Measurements from ENCODE around the gene APPBP2. TPM values are rescaled to one million over a fixed set of nuclear protein-coding genes. Genes with fewer than 3 reads are reported as not detected.

APPBP2 gene
- total RNA-seq, 4 donors from 2014 or later = 33.1 to 49.0 (median 45.4) TPM

DNA sequence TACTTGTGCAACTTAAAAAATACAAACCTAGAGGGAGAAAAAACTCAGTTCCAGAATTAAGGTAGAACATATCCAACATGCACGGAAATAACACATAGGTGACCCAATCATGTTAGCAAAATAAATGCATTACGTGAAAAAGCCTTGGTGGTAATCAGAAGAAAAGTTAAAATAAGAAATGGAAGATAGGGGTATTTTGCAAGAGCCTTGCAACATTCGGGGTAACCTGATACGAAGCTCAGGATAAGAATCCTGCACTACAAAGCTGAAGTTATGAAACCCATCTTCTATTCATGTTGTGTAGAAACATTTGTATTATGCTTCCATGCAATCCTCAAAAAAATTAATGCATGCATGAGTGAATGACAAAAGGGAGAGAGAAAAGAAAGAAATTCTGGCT lies 70.7 kb downstream of the APPBP2 start:
- intact Hi-C loops (cut with DNase I) = no loop called here
- Histone ChIP-seq H3K36me3 (peaks cover 37 to 59% of the 10 kb centered on the region in 2 donors), H3K4me1 (no peaks in the 10 kb centered on the region), H3K27me3 (no peaks in the 10 kb centered on the region), H3K9me3 (no peaks in the 10 kb centered on the region), H3K27ac (no peak overlapping the region), H3K4me3 (replicated peaks in 1 of 3) (no peak overlapping the region)
- WGBS, 2 donors = 95 to 96% methylated on average over 4 of the region's 4 CpGs
- TF ChIP-seq, protein P1, sequence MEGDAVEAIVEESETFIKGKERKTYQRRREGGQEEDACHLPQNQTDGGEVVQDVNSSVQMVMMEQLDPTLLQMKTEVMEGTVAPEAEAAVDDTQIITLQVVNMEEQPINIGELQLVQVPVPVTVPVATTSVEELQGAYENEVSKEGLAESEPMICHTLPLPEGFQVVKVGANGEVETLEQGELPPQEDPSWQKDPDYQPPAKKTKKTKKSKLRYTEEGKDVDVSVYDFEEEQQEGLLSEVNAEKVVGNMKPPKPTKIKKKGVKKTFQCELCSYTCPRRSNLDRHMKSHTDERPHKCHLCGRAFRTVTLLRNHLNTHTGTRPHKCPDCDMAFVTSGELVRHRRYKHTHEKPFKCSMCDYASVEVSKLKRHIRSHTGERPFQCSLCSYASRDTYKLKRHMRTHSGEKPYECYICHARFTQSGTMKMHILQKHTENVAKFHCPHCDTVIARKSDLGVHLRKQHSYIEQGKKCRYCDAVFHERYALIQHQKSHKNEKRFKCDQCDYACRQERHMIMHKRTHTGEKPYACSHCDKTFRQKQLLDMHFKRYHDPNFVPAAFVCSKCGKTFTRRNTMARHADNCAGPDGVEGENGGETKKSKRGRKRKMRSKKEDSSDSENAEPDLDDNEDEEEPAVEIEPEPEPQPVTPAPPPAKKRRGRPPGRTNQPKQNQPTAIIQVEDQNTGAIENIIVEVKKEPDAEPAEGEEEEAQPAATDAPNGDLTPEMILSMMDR (IDR thresholded peaks at IDR 0.05) = no peak
- no peak for TF ChIP-seq POLR2A (IDR thresholded peaks at IDR 0.05)
- no peak for DNase-seq

DNA sequence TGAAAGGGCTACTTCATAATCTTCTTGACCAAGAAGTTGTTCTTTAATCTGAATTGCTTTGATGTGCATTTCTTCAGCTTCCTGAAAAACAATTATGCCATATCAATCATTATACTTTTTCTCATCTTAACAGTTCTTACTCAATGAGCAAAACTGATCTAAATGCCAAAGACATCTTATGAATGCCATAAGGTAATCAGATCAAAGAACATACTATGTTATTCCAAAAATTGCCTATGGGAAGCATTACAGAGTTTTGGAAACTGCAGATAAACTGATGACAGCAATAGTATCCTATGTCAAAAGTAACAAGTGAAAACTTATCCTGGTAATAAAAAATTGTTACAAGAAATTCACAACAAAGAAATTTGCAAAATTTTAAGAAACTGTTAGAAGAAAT lies 74.1 kb downstream of the APPBP2 start:
- intact Hi-C loops (cut with DNase I) = no loop called here
- Histone ChIP-seq H3K27me3 (no peaks in the 10 kb centered on the region), H3K4me1 (no peaks in the 10 kb centered on the region), H3K4me3 (replicated peaks in 1 of 3) (no peak overlapping the region), H3K36me3 (peaks cover 29 to 58% of the 10 kb centered on the region in 2 donors), H3K27ac (no peak overlapping the region), H3K9me3 (no peaks in the 10 kb centered on the region)
- TF ChIP-seq, protein P1 (IDR thresholded peaks at IDR 0.05) = no peak
- TF ChIP-seq POLR2A (IDR thresholded peaks at IDR 0.05) = no peak
- no peak for DNase-seq

DNA sequence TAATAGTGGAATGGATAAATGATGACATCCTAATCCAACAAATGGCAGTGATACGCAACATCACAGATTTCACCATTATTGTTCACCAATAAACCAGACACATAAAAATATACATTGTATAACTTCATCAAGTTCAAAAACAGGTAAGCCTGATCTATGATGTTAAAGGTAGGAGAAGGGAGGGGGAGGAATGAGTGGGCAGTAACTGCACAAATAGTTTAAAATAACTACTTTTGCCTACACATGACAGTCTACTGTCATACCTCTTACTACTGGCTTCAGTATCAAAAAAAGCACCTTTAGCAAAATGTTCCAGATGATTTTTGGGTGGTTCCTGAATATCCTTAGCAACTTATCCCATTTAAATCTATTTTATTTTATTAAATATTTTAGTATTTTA lies 75.0 kb downstream of the APPBP2 start:
- H3K27ac ChIP-seq = no peak overlapping the region
- no peaks in the 10 kb centered on the region for H3K4me1 ChIP-seq
- H3K27me3 ChIP-seq = no peaks in the 10 kb centered on the region
- WGBS, 2 donors = 94 to 98% methylated on average over 1 of the region's 1 CpG
- no peak overlapping the region for H3K4me3 ChIP-seq (replicated peaks in 1 of 3)
- DNase-seq = no peak
- H3K36me3 ChIP-seq = peaks cover 34 to 65% of the 10 kb centered on the region in 2 donors
- H3K9me3 ChIP-seq = no peaks in the 10 kb centered on the region
- intact Hi-C loops (cut with DNase I) = no loop called here
- TF ChIP-seq, protein P1 (IDR thresholded peaks at IDR 0.05) = no peak
- TF ChIP-seq POLR2A (IDR thresholded peaks at IDR 0.05) = no peak

DNA sequence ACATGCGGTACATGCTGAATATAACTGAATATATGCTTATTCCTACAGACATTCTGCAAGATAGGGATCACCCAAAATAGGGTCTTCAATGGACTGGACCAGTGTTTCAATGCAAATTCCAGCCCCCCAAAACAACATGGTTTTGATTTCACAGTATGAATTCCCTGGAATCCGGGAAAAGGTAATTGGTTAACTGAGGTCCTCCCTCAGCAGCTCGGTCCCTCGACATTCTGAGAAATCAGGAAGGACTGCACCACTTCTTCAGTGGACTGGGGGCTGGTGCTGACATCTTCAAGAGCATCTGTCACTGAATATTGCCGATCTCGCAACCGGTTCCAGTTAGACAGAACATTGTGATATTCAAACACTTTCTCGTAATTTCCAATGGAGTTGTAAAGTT lies 78.7 kb downstream of the APPBP2 start:
- Histone ChIP-seq H3K27ac (no peak overlapping the region), H3K27me3 (no peaks in the 10 kb centered on the region), H3K36me3 (peaks cover 23 to 47% of the 10 kb centered on the region in 2 donors), H3K9me3 (no peaks in the 10 kb centered on the region), H3K4me3 (replicated peaks in 1 of 3) (no peak overlapping the region), H3K4me1 (no peaks in the 10 kb centered on the region)
- intact Hi-C loops (cut with DNase I) = no loop called here
- WGBS, 2 donors = 94 to 95% methylated on average over 8 of the region's 8 CpGs
- TF ChIP-seq POLR2A (IDR thresholded peaks at IDR 0.05) = no peak
- TF ChIP-seq, protein P1 (IDR thresholded peaks at IDR 0.05) = no peak
- no peak for DNase-seq

DNA sequence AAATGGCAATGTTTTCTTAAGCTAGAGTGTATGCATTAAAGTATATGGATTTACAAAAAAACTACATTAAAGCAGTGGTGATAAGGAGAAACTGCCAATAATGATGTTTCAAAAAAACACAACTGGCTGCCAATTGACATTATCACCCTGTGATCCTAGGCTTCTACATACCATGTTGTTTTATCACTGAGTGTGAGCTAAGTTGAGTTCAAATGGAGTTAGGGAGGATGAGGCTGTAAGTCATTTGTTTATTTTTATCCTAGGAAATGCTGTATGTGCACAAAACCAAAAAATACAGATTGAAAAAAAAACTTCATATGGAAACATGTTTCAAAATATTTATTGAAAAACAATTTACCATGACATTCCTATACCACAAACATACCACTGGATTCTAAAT lies 80.9 kb downstream of the APPBP2 start:
- no peaks in the 10 kb centered on the region for H3K27me3 ChIP-seq
- H3K9me3 ChIP-seq = no peaks in the 10 kb centered on the region
- H3K4me1 ChIP-seq = no peaks in the 10 kb centered on the region
- no peak for DNase-seq
- intact Hi-C loops (cut with DNase I) = no loop called here
- H3K27ac ChIP-seq = no peak overlapping the region
- peaks cover 9 to 25% of the 10 kb centered on the region in 2 donors for H3K36me3 ChIP-seq
- TF ChIP-seq, protein P1 (IDR thresholded peaks at IDR 0.05) = no peak
- no peak for TF ChIP-seq POLR2A (IDR thresholded peaks at IDR 0.05)
- no peak overlapping the region for H3K4me3 ChIP-seq (replicated peaks in 1 of 3)

Data from thyroid gland (tissue), 4 donors.